Measurements from ENCODE around the gene UGCG.
A peak's percentile ranks its signal among the peaks of the same experiment; 100 is the strongest.
"Not testable (repeated sequence)": the region's sequence is repeated elsewhere in the genome, so short reads cannot be mapped to it uniquely, and the experiment has no call there.

Gene UGCG

DNA sequence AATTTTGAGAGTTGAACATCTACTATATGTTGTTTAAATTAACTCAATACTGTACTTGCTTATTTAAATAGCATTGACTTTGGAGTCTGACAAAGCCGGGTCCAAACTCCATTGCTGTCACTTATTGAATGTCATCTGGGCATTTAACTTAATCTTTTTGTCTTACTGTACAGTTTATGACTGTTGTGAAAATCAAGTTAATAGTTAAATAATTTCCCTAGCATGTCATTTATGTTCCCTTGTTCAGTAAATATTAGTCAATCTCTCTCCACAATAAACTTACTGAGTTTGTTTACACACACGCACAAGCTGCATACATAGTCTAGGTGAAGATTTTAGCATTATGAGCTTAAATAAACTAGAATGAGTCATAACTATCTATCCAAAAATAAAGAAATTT, 6.3 kb upstream of the UGCG start:
- no peak for DNase-seq
- intact Hi-C loops (cut with DNase I), result no loop called here

DNA sequence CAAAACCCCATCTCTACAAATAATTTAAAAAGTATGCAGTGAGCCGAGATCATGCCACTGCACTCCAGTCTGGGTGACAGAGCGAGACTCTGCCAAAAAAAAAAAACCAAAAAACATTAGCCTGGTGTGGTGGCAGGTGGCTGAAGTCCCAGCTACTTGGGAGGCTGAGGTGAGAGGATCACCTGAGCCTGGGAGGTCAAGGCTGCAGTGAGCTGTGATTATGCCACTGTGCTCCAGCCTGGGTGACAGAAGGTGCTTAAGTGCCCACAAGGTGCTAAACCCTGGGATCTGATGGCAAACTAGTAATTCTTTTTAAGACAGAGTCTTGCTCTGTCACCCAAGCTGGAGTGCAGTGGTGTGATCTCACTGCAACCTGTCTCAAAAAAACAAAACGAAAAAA, 5.7 kb upstream of the UGCG start:
- intact Hi-C loops (cut with DNase I); DNase-seq: not testable (repeated sequence)

DNA sequence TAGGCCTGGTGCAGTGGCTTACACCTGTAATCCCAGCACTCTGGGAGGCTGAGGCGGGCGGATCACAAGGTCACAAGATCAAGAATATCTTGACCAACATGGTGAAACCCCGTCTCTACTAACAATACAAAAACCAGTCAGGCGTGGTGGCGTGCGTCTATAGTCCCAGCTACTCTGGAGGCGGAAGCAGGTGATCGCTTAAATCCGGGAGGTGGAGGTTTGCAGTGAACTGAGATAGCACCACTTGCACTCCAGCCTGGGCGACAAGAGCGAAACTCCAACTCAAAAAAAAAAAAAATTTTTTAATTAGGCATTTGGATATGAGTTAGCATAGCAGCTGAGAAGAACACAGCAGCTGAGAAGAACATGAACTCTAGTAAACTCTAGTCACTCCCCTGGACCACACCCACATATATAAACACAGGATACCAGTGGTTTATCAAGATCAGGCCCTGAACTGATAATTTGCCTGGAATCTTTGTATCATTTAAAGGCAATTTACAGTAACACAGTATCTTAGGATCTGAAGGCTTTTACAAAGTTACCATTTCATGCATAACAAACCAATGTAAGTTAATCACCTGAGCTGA, 4.6 kb upstream of the UGCG start:
- intact Hi-C loops (cut with DNase I), result no loop called here
- no peak for DNase-seq

DNA sequence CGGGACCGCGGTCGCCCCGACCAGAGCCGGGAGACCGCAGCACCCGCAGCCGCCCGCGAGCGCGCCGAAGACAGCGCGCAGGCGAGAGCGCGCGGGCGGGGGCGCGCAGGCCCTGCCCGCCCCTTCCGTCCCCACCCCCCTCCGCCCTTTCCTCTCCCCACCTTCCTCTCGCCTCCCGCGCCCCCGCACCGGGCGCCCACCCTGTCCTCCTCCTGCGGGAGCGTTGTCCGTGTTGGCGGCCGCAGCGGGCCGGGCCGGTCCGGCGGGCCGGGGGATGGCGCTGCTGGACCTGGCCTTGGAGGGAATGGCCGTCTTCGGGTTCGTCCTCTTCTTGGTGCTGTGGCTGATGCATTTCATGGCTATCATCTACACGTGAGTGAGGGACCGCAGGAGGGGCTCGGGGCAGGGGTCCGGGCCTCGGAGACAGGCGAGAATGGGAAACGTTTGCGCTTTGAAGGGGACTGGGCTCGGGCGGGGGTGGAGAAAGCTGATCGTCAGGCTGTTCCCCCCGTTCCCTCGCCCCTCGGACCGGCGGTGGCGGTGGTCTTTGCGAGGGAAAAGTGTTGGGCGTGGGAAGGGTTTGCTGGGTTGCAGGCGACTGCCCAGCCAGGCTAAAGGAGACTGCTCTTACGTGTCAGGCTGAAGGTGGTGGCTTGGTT, 457 bp downstream of the UGCG start:
- intact Hi-C loops (cut with DNase I), result loop anchor here (2.0 to 5.0 kb wide), 3 partner anchors 178 to 485 kb away; partner anchors contain the start of genes HSDL2 and PTBP3
- DNase-seq, result peak in 8 of 10 donors; percentile 40 to 92 (median 56)

DNA sequence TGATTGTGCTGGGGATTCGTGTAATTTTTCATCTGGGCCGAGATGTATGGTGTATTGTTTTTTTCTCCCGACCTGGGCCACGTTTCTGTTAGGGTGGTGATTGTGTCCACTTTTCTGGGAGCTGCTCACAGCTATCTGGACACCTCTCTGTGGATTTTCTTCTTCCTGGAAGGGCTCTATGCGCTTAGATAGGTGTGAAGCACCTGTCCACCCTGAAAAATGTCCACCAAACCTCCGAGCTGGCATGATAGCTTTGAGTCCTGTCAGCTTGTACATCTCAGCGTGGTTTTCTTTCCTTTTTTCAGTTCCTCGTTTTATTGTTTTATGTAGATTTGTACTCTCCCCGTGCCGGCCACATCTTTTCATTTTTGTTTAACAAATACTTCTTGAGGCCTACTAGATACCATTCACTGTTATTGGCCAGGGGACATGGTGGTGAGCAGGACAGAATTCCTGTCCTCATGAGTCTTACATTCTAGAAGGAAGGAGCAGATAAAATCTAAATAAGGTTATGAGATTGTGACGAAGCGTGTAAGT, 1.1 kb downstream of the UGCG start:
- DNase-seq, result peak in 1 of 10 donors; percentile 4
- intact Hi-C loops (cut with DNase I), result loop anchor here (2.0 to 5.0 kb wide), 3 partner anchors 177 to 485 kb away; partner anchors contain the start of genes HSDL2 and PTBP3

DNA sequence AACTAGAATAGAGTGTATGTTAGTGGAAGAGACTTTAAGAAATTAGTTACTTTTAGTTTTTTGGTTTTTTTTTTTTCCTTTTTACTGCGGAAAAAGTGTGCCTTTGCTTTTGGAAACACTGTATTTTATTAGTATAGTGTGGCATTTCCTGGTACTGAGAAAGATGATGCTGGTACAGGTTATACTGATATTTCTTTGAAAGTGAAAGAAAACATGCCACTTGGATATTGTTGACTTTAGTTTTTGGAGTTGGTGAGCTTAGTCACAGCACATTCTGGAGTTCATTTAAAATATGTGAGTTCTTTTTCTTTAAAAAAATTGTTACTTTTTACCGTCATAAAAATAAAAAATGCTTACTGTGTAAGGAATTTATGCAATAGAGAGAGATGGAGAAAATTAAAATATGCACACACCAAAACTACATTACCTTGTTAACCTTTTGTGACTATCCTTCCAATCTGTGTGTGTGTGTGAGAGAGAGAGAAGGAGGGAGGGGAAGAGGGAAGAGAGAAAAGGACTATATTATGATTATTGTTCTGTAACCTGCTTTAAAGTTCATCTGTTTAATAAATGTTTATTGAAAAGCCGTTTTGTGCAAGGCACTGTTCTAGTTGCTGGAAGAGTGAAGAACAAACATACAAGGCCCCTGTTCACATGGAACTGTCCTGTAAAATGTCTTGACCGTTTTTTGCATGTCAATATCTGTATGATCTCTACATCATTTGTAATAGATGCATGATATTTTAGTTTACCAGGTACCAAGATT, 1.9 kb downstream of the UGCG start:
- intact Hi-C loops (cut with DNase I), result loop anchor here (5.0 kb wide), 1 partner anchor 484 kb away; the partner anchor contains the start of gene HSDL2
- DNase-seq, result no peak

DNA sequence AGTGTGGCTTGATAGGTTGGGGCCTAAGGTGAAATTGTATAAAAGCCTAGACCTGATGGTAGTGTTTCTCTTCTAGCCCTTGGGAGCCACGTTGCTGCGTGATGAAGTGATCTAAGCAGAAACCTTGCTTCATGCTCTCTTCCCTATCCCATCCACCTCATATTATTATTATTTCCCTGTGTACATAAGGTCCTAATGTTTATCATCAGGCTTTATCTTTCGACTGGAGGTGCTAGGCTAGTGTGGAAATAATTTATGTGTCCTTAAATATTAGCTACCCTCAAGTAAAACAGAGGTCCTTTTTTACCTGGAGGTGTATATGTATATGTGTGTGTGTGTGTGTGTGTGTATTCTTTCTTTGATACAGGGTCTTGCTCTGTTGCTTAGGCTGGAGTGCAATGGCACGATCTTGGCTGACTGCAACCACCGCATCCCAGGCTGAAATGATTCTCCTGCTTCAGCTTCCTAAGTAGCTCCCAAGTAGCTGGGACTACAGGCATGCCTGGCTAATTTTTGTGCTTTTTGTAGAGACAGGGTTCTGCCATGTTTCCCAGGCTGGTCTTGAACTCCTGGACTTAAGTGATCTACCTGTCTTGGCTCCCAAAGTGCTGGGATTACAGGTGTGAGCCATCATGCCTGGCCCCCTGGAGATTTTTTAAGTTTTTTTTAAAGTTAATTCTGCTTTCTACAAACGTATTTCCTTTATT, 3.7 kb downstream of the UGCG start:
- intact Hi-C loops (cut with DNase I), result no loop called here
- no peak for DNase-seq

DNA sequence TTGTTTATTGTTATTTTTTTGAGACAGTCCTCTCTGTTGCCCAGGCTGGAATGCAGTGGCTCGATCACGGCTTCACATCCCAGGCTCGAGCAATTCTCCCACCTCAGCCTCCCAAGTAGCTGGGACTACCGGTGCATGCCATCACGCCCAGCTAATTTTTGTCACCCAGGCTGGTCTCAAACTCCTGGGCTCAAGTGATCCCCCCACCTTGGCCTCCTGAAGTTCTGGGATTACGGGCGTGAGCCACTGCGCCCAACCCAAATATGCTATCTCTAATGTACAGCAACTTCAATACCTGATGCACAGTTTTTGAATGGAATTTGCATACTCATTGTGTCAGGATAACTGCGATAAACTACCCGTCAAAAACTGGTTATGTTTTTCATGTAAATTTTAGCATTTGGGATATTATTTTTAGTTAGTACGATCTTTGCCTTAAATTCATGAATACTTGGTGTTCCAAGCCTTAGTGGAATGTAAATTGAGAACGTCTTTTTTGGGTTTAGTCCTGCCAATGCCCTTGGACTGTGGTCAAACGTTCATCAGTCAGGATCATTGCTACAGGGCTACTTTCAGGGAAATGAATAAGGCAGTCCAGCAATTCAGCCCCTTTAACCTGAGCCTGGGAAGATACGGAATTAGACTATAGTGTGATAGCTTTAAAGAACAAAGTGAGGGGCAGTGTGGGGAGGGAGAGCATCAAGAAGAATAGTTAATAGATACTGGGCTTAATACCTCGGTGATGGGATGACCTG, 4.4 kb downstream of the UGCG start:
- intact Hi-C loops (cut with DNase I), result no loop called here
- no peak for DNase-seq

DNA sequence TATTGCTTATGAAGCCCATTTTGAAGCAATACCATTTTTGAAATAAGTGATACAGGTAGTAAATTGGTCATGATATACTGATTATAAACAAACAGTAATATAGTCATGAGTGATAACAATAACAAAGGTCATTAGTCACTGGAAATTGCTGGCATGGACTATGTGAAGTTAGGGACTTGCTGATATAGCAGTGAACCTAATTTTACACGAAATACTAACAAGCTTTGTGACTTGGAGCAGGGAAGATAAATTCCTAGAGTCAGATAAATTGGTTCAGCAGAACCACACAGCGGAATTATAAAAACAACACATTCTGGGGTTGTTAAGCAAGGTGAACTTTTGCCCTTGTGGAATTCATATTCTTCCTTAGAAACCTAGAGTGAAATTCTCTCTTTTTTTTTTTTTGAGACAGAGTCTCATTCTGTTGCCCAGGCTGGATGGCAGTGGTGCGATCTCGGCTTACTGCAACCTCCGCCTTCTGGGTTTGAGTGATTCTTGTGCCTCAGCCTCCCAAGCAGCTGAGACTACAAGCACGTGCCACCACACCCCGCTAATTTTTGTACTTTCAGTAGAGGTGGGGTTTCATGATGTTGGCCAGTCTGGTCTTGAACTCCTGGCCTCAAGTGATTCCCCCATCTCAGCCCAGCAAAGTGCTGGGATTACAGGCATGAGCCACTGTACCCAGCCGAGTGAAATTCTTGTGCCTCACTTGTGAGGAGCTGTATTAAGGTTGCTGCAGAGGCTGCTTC, 6.0 kb downstream of the UGCG start:
- intact Hi-C loops (cut with DNase I), result no loop called here
- no peak for DNase-seq

DNA sequence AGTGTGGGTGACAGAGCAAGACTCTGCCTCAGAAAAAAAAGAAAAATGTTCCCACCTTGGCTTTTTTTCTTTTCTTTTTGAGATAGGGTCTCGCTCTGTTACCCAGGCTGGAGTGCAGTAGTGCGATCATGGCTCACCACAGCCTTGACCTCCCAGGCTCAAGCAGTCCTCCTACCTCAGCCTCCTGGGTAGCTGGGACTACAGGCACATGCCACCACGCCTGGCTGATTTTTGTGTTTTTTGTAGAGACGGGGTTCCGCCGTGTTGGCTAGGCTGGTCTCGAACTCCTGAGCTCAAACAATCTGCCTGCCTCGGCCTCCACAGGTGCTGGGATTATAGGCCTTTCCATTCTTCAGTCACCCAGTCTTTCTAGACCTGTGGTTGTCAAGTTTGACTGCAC, 6.9 kb downstream of the UGCG start:
- intact Hi-C loops (cut with DNase I), result not testable (repeated sequence)

DNA sequence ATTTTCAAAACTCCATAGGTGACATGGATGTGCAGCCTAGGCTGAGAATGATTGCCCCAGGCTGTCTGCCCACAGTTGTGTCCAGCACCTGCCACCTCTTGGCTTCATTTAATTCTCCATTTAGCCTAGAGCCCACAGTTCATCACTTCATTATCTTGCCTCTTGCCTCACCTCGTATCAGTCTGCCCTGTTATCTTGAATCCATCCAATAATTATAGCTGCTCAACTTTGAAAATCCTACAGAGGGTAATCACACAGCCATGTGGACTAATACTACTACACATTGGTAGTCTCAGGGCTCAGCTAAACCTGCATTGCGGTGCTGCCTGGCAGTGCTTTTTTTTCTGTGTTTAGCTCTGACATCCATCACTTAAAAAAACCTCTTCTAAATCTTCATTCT, 7.4 kb downstream of the UGCG start:
- DNase-seq, result no peak
- intact Hi-C loops (cut with DNase I), result no loop called here

More for the DNA sequence above, 6.9 kb downstream of the UGCG start:
- DNase-seq, result not testable (repeated sequence)

DNA sequence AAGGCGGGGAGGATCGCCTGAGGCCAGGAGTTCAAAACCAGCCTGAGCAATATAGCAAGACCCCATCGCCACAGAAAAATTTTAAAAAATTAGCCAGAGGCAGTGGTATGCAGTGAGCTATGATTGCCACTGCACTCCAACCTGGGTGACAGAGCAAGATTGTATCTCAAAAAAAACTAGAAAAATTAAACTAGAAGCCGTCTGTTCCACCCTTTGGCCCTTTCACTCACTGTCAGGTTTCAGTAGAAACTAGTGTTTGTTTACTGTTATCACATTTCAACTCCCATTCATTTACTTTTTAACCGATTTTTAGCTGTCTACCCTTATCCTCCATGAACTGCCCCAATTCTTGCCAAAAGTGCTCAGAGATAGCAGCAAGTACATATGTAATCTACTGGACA, 8.3 kb downstream of the UGCG start:
- intact Hi-C loops (cut with DNase I), result no loop called here
- no peak for DNase-seq

DNA sequence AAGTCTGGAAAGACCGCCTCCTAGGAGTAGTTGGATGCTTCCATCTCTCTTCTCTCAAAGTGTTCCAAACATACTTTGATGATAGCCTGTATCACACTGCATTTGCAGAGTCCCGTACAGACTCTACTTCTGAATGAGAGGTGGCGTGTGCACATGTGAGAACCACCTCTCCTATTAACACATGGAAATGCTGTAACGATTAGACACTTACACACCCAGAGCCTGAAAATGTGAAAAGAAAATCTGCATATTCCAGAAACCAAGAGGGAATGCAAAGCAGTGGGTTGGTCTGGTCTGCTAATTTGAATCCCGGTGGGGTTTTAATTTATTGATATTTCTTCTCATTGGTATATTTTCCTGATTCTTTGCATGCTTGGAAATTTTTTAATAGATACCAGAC, 10.5 kb downstream of the UGCG start:
- intact Hi-C loops (cut with DNase I), result no loop called here
- no peak for DNase-seq

DNA sequence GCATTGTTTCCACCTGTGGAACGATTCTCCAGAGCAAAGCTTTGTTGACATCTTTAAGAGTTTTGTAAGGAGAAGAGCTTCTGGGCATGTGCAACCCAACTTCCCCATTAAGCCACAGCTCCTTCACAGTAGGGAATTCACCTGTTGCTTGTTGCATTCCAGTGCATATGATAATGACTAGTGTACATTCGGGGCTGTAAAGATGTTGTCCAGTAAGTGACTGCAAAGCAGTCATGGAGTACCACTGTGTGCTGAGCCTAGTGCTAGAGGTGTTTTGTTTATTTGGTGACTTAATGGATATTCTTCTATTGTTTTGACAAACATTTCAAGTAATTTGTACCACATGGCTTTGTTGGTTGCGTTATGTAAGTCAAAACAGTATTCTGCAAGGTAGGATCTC, 12.8 kb downstream of the UGCG start:
- no peak for DNase-seq
- intact Hi-C loops (cut with DNase I), result no loop called here

DNA sequence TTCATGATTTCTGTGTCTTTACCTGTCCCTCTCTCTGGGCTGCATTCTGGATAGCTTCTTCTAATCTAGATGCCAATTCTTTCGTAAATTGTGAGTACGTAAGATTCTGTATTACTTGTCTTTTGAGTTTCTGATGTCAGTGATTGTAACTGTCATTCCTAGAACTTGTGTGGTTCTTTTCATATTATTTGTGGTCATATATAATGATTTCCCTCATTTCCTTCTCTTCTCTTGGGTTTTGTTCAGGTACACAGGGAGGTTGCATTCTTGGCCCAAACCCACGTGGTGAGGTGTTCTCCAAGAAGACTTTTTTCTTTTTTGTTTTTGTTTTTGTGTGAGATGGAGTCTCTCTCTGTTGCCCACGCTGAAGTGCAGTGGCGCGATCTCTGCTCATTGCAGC, 13.8 kb downstream of the UGCG start:
- intact Hi-C loops (cut with DNase I), result no loop called here

DNA sequence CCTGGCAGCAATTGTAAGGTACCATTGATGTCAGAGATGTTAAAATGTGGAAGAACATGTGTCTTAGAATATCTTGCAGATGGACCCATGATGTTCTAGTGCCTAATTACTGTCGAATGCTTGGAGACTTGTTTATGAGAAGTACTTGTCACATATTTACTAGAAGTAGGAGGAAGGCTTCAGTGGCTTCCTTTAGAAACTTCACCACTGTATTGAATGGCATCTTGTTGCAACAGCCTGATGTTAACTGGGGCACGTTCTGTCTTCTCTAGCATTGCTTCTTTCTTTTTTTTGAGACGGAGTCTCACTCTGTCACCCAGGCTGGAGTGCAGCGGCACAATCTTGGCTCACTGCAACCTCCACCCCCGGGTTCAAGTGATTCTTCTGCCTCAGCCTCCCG, 16.5 kb downstream of the UGCG start:
- intact Hi-C loops (cut with DNase I), result no loop called here
- DNase-seq, result no peak

More for the DNA sequence above, 13.8 kb downstream of the UGCG start:
- no peak for DNase-seq

DNA sequence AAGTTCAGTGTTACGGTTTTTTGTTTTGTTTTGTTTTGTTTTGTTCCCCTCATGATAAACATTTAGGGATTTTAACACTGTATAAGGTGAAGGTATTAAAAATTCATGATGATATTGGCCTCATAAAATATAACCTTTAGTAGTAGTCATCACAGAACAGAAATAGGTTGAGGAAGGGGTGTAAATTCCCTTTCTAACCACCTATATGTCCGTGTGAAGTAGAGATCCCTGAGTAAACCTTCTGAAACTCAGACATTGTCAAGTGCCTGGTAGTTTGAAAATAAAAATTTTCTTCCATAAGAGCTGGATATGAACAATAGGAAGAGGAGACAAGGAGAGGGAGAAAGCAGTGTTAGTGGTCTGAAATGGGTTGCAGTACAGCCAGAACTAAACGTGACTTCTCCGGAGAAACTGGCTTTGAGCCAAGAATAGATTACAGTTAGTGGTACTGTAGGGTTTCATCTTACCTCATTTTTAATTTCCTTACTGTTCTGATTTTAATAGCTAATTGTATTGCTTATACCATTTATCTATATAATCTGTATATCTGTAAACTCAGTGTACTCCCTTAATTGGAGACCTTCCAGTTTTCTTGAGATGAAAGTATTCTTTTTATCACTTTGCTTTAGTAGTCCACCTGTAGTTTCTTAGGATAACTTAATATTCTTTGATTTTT, 18.3 kb downstream of the UGCG start:
- intact Hi-C loops (cut with DNase I), result no loop called here
- no peak for DNase-seq

DNA sequence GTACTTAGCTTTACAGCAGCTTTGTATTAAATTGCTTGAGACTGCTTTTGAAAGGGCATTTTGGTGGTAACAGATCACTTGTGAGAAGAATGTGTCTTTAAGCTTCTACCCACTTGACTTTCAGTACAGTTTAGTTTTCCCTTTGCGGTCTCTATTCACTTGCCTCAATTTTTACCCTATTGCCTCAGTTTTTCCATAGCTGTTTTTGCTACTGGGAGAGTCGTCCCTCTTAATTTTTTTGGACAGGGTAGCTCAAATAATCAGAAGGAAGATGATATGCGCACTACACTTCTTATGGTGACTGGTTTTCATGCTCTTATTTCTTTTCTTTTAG, 18.8 kb downstream of the UGCG start:
- no peak for DNase-seq
- intact Hi-C loops (cut with DNase I), result no loop called here

DNA sequence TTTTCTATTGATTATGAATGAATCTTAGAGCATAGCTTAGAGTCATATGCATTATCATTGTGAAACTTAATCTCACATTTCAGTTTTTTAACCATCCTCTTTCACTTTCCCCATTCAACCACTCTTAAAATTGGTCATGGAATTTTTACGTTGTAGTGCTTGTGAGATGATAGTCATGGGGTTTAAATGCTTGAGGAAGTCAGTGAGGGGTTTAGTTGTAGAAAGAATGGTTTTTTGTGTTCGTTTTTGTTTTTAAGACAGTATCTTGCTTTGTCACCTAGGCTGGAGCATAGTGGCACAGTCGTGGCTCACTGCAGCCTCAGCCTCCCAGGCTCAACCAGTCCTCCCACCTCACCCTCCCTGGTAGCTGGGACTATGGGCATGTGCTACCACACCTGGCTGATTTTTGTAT, 19.6 kb downstream of the UGCG start:
- intact Hi-C loops (cut with DNase I), result no loop called here
- no peak for DNase-seq
